H1 (cell line): ENCODE results near the gene NR5A1. TPM values are rescaled to one million over a fixed set of nuclear protein-coding genes. Genes with fewer than 3 reads are reported as not detected.

Experiments
- CTCF ChIA-PET: fragments of 300-600 bp; sonication (Branson Sonifier 250); formaldehyde crosslinking; loops from one replicate; lab custom pipeline; 2021; ENCODE audit not compliant: partially characterized antibody; lab: Charles Lee
- POLR2A ChIA-PET: fragments of 300-600 bp; sonication (Branson Sonifier 250); formaldehyde crosslinking; loops from one replicate; lab custom pipeline; 2021; ENCODE audit warnings: inconsistent platforms; ENCODE audit not compliant: partially characterized antibody; lab: Charles Lee
- DNase-seq, 2 experiments: peaks; one replicate each; pipeline versions ENCODE4 v3.0.0 to v3.0.0-alpha.2; 2010 to 2022; ENCODE audit warnings: low spot score in 2 of 2, low read depth in 1 of 2, mixed read lengths in 1 of 2
- FAIRE-seq: peaks from 2 replicates; lab custom pipeline; 2011; peaks lifted over from hg19 to GRCh38; lab: Jason Lieb, UNC
- H2AFZ ChIP-seq: 2 replicates; pipeline ENCODE4 v1.8.1; 2012; ENCODE audit warnings: low read length, inconsistent platforms
- H2AK5ac ChIP-seq: 2 replicates; pipeline ENCODE4 v1.6.1; 2013; ENCODE audit warnings: low read depth, low read length
- H2BK120ac ChIP-seq: replicated peaks from 2 replicates; pipeline ENCODE3; 2013; ENCODE audit warnings: low read depth, low read length, inconsistent platforms
- H2BK12ac ChIP-seq: 2 replicates; pipeline ENCODE4 v1.6.1; 2013; ENCODE audit warnings: low read depth, low read length
- H2BK15ac ChIP-seq: 2 replicates; pipeline ENCODE4 v1.6.1; 2013; ENCODE audit warnings: low read length
- H2BK20ac ChIP-seq: 2 replicates; pipeline ENCODE4 v1.6.1; 2013; ENCODE audit warnings: low read length
- H2BK5ac ChIP-seq: 2 replicates; pipeline ENCODE4 v1.6.1; 2013; ENCODE audit warnings: low read depth, low read length
- H3K14ac ChIP-seq: 2 replicates; pipeline ENCODE4 v1.6.1; 2013; ENCODE audit warnings: inconsistent platforms; ENCODE audit not compliant: insufficient read length
- H3K18ac ChIP-seq: 2 replicates; pipeline ENCODE4 v1.6.1; 2013; ENCODE audit warnings: low read length; ENCODE audit errors: extremely low read depth
- H3K23ac ChIP-seq: 2 replicates; pipeline ENCODE4 v1.6.1; 2013; ENCODE audit warnings: inconsistent platforms; ENCODE audit not compliant: insufficient read length
- H3K23me2 ChIP-seq: 2 replicates; pipeline ENCODE4 v1.6.1; 2013; ENCODE audit warnings: low read depth, low read length
- H3K27ac ChIP-seq: 2 replicates; pipeline ENCODE4 v1.6.1; 2011; ENCODE audit warnings: low read depth, low read length, inconsistent platforms
- H3K27me3 ChIP-seq, 4 experiments: replicated peaks in 1 of 4; 1 replicate in 1 of 4; 2 replicates in 3 of 4; pipeline versions ENCODE4 v1.6.1 to v1.8.1; 2011 to 2013; ENCODE audit warnings: low read length in 3 of 4, mild to moderate bottlenecking in 3 of 4, inconsistent platforms in 2 of 4, mixed read lengths in 2 of 4, moderate library complexity in 1 of 4; ENCODE audit not compliant: control insufficient read depth in 3 of 4, insufficient read depth in 3 of 4; ENCODE audit errors: extremely low read depth in 1 of 4
- H3K36me3 ChIP-seq, 4 experiments: 2 replicates each; pipeline versions ENCODE4 v1.6.1 to v1.8.1; 2011 to 2013; ENCODE audit warnings: mild to moderate bottlenecking in 4 of 4, low read length in 3 of 4, moderate library complexity in 2 of 4, control low read depth in 1 of 4, inconsistent platforms in 1 of 4; ENCODE audit not compliant: insufficient read depth in 4 of 4, control insufficient read depth in 2 of 4
- H3K4ac ChIP-seq: replicated peaks from 2 replicates; pipeline ENCODE3; 2013; ENCODE audit warnings: low read length, low read depth, mixed read lengths, inconsistent platforms; ENCODE audit not compliant: insufficient read length
- H3K4me1 ChIP-seq, 4 experiments: replicated peaks in 1 of 4; 1 replicate in 1 of 4; 2 replicates in 3 of 4; pipeline versions ENCODE4 v1.6.1 to v1.8.1; 2011 to 2013; ENCODE audit warnings: low read length in 3 of 4, inconsistent platforms in 2 of 4, mixed read lengths in 1 of 4; ENCODE audit not compliant: insufficient read depth in 4 of 4, control insufficient read depth in 3 of 4
- H3K4me2 ChIP-seq, 2 experiments: 2 replicates each; pipeline versions ENCODE4 v1.6.1 to v1.8.1; 2011 to 2013; ENCODE audit warnings: low read depth in 2 of 2, low read length in 2 of 2, control low read depth in 1 of 2, inconsistent platforms in 1 of 2, mild to moderate bottlenecking in 1 of 2; ENCODE audit not compliant: insufficient read depth in 1 of 2
- H3K4me3 ChIP-seq, 4 experiments: fragments of 200-600, 300-600 bp in 1 of 4; sonication (generic), shearing (Covaris generic), sonication (Bioruptor Twin) in 1 of 4; 2 replicates each; pipeline versions ENCODE4 v1.5.1 to v1.8.1; 2011 to 2016; ENCODE audit warnings: low read length in 4 of 4, low read depth in 3 of 4, control low read depth in 2 of 4, inconsistent platforms in 2 of 4, mild to moderate bottlenecking in 2 of 4, mixed read lengths in 1 of 4, moderate library complexity in 1 of 4; ENCODE audit not compliant: insufficient read depth in 2 of 4; ENCODE audit errors: extremely low read depth in 1 of 4
- H3K56ac ChIP-seq: replicated peaks from 2 replicates; pipeline ENCODE3; 2013; ENCODE audit warnings: low read depth, mild to moderate bottlenecking, mixed read lengths, low read length, inconsistent platforms; ENCODE audit not compliant: insufficient read length
- H3K79me1 ChIP-seq: 2 replicates; pipeline ENCODE4 v1.6.1; 2013; ENCODE audit warnings: low read depth, low read length, control low read depth
- H3K79me2 ChIP-seq, 2 experiments: 2 replicates each; pipeline versions ENCODE4 v1.6.1 to v1.8.1; 2012 to 2013; ENCODE audit warnings: low read length in 2 of 2, mild to moderate bottlenecking in 2 of 2, inconsistent platforms in 1 of 2; ENCODE audit not compliant: insufficient read depth in 2 of 2, control insufficient read depth in 1 of 2
- H3K9ac ChIP-seq, 4 experiments: replicated peaks in 1 of 4; 1 replicate in 1 of 4; 2 replicates in 3 of 4; pipeline versions ENCODE4 v1.6.1 to v1.8.1; 2011 to 2013; ENCODE audit warnings: low read depth in 3 of 4, low read length in 3 of 4, control low read depth in 2 of 4, mild to moderate bottlenecking in 2 of 4, moderate library complexity in 2 of 4, inconsistent platforms in 1 of 4; ENCODE audit errors: extremely low read depth in 1 of 4
- H3K9me3 ChIP-seq, 2 experiments: 2 replicates each; pipeline versions ENCODE4 v1.6.1 to v1.8.1; 2012 to 2013; ENCODE audit warnings: mild to moderate bottlenecking in 2 of 2, moderate library complexity in 2 of 2, control low read depth in 1 of 2, inconsistent platforms in 1 of 2, low read depth in 1 of 2, low read length in 1 of 2, mixed read lengths in 1 of 2; ENCODE audit not compliant: insufficient read depth in 2 of 2
- H4K20me1 ChIP-seq, 2 experiments: replicated peaks in 1 of 2; 2 replicates each; pipeline versions ENCODE3 to v1.8.1; 2011 to 2013; ENCODE audit warnings: inconsistent platforms in 2 of 2, low read length in 2 of 2, mild to moderate bottlenecking in 1 of 2; ENCODE audit not compliant: insufficient read depth in 2 of 2, control insufficient read depth in 1 of 2
- H4K5ac ChIP-seq: 2 replicates; pipeline ENCODE4 v1.6.1; 2013; ENCODE audit warnings: low read length, low read depth, mixed read lengths, inconsistent platforms; ENCODE audit not compliant: insufficient read length
- H4K8ac ChIP-seq: 2 replicates; pipeline ENCODE4 v1.8.0; 2013; ENCODE audit warnings: mild to moderate bottlenecking, moderate library complexity, low read length, inconsistent platforms; ENCODE audit not compliant: insufficient read depth; ENCODE audit errors: extremely low read depth
- H4K91ac ChIP-seq: replicated peaks from 2 replicates; pipeline ENCODE3; 2013; ENCODE audit warnings: low read length, mixed read lengths, inconsistent platforms; ENCODE audit not compliant: insufficient read length
- BCL11A ChIP-seq, 2 experiments: IDR thresholded peaks; one replicate each; pipeline ENCODE4 v1.6.1; 2011; ENCODE audit warnings: low read depth in 2 of 2, low read length in 2 of 2, mild to moderate bottlenecking in 2 of 2
- CHD1 ChIP-seq: IDR thresholded peaks from 2 replicates; pipeline ENCODE4 v1.6.1; 2012; ENCODE audit warnings: low read depth, low read length, improper control_type of control experiment
- HDAC2 ChIP-seq, 2 experiments: fragments of 300-600 bp in 1 of 2; sonication (generic) in 1 of 2; IDR thresholded peaks; 2 replicates each; pipeline ENCODE4 v1.6.1; 2011 to 2012; ENCODE audit warnings: low read depth in 2 of 2, low read length in 2 of 2, mild to moderate bottlenecking in 2 of 2, moderate library complexity in 2 of 2, borderline replicate concordance in 1 of 2, inconsistent platforms in 1 of 2
- KDM4A ChIP-seq: IDR thresholded peaks from one replicate; pipeline ENCODE4 v1.7.1; 2012; ENCODE audit warnings: low read depth, mild to moderate bottlenecking, moderate library complexity, low read length, inconsistent platforms; ENCODE audit not compliant: severe bottlenecking
- PHF8 ChIP-seq: fragments of 200-600 bp; sonication (generic); conservative IDR thresholded peaks from 2 replicates; pipeline ENCODE4 v1.7.1; 2012; ENCODE audit warnings: low read depth, mild to moderate bottlenecking, inconsistent platforms, low read length, moderate library complexity
- POLR2A ChIP-seq, 2 experiments: IDR thresholded peaks; 1 replicate in 1 of 2; 2 replicates in 1 of 2; pipeline ENCODE4 v1.6.1; 2011; ENCODE audit warnings: low read depth in 2 of 2, low read length in 2 of 2, mild to moderate bottlenecking in 2 of 2; ENCODE audit errors: control extremely low read depth in 1 of 2
- POU5F1 ChIP-seq: IDR thresholded peaks from 2 replicates; pipeline ENCODE4 v1.6.1; 2011; ENCODE audit warnings: low read depth, mild to moderate bottlenecking, low read length, moderate library complexity
- RAD21 ChIP-seq, 2 experiments: IDR thresholded peaks in 1 of 2; conservative IDR thresholded peaks in 1 of 2; 2 replicates each; pipeline ENCODE4 v1.6.1; 2011; ENCODE audit warnings: low read depth in 2 of 2, low read length in 2 of 2, improper control_type of control experiment in 1 of 2, inconsistent platforms in 1 of 2, mild to moderate bottlenecking in 1 of 2, moderate library complexity in 1 of 2
- SIN3A ChIP-seq, 2 experiments: IDR thresholded peaks in 1 of 2; conservative IDR thresholded peaks in 1 of 2; 2 replicates each; pipeline ENCODE4 v1.6.1; 2011 to 2012; ENCODE audit warnings: low read length in 2 of 2, improper control_type of control experiment in 1 of 2, low read depth in 1 of 2, mild to moderate bottlenecking in 1 of 2
- SIX5 ChIP-seq: IDR thresholded peaks from 2 replicates; pipeline ENCODE4 v1.6.1; 2011; ENCODE audit warnings: mild to moderate bottlenecking, low read depth, low read length
- SUZ12 ChIP-seq: fragments of 200-600 bp; sonication (generic); IDR thresholded peaks from 2 replicates; pipeline ENCODE4 v1.6.1; 2012; ENCODE audit warnings: mild to moderate bottlenecking, inconsistent platforms, low read length, moderate library complexity, mixed read lengths
- TAF1 ChIP-seq: IDR thresholded peaks from 2 replicates; pipeline ENCODE4 v1.6.1; 2011; ENCODE audit warnings: mild to moderate bottlenecking, low read depth, low read length
- WGBS, 2 experiments: shearing (Covaris generic) in 1 of 2; methylation state at CpG; one replicate each; pipeline versions ENCODE4 v1.1.6 to v1.1.7; 2013 to 2015; ENCODE audit warnings: low lambda C conversion rate in 2 of 2, mixed read lengths in 2 of 2, inconsistent platforms in 1 of 2, low coverage in 1 of 2, missing lambda C conversion rate in 1 of 2; ENCODE audit not compliant: insufficient replicate concordance in 2 of 2, insufficient coverage in 1 of 2, insufficient read length in 1 of 2; ENCODE audit errors: extremely low coverage in 1 of 2, missing lambda C conversion rate in 1 of 2; 5-methylcytosine and 5-hydroxymethylcytosine counted together
- polyA plus RNA-seq, 7 experiments: library from polyadenylated mRNA; depleted of rRNA in 3 of 7; stranded (reverse) in 5 of 7; unstranded in 2 of 7; fragments of >200 nt in 5 of 7; fragments of 200-250 nt in 2 of 7; gene quantifications; 1 replicate in 5 of 7; 2 replicates in 1 of 7; 4 replicates in 1 of 7; pipeline versions ENCODE4 v1.2.1 to v1.2.3, GENCODE V29; 2011 to 2013; ENCODE audit warnings: missing spikeins in 2 of 7, mixed read lengths in 2 of 7
- total RNA-seq: library from RNA; stranded (reverse); fragmentation: NEBNext Ultra II Directional; extraction: Animal tissue kit (Norgen Biotek cat#: 25700); gene quantifications from 2 replicates; pipeline ENCODE4 v1.2.1, GENCODE V29; 2021
- TF ChIP-seq, protein P1 (sequence below): IDR thresholded peaks from 2 replicates; pipeline ENCODE4 v1.6.1; 2012; ENCODE audit warnings: inconsistent platforms

The NR5A1 gene
- total and polyA plus RNA-seq, 2 of the 8 experiments (the other 6 are each of a cell fraction or from before 2014, with no cell fraction given): 0.29 to 0.58 TPM

DNA sequence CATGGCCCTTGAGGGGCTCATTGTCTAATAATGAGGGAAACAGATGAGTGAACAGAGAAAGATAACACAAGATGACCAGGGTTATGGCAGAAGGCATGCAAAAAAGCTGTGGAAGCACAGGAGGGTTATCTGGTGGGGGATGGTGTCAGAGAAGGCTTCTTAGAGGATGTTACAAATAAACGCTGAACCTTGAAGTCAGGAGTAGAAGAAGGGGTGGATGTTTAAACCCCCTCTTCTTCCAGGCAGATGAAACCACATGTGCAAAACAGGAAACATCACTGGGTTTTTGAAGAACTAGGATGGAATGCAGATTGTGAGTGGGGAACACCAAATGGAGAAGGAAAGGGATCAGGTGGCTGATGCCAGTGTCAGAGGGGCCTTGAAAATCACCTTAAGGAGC lies 41.8 kb upstream of the NR5A1 start:
- no peak overlapping the region for H4K8ac ChIP-seq
- H3K9ac ChIP-seq: no peak overlapping the region
- H2BK5ac ChIP-seq: no peak overlapping the region
- H3K9me3 ChIP-seq: no peaks in the 10 kb centered on the region
- DNase-seq (no peak), FAIRE-seq (no peak)
- H3K4ac ChIP-seq: no peak overlapping the region
- no peak overlapping the region for H3K4me3 ChIP-seq
- H3K56ac ChIP-seq: no peak overlapping the region
- no peak overlapping the region for H2BK12ac ChIP-seq
- H3K23me2 ChIP-seq: no peaks in the 10 kb centered on the region
- ChIA-PET POLR2A (no interaction called here), CTCF (interaction anchor here (1.0 to 10.3 kb wide), 5 partner anchors 13 to 162 kb away, joined by 3 to 128 read pairs (median 26); no protein-coding TSS in a partner anchor)
- no peak overlapping the region for H2BK120ac ChIP-seq
- H3K79me2 ChIP-seq: peaks cover 0 to 11% of the 10 kb centered on the region in 2 experiments; a peak in 1 of 4 replicates
- H2BK15ac ChIP-seq: no peak overlapping the region
- H3K79me1 ChIP-seq: no peaks in the 10 kb centered on the region
- H4K20me1 ChIP-seq: peaks cover 2% of the 10 kb centered on the region in 2 experiments
- peaks cover 0 to 6% (median under 1%) of the 10 kb centered on the region in 4 experiments; a peak in 1 of 8 replicates for H3K36me3 ChIP-seq
- H3K27me3 ChIP-seq: no peaks in the 10 kb centered on the region
- peaks cover 3 to 8% (median 5%) of the 10 kb centered on the region in 4 experiments; a peak in 5 of 7 replicates for H3K4me1 ChIP-seq
- WGBS, 2 experiments: 100% methylated on average over 1 of the region's 1 CpG; no CpG with 5 or more reads in 1 of the 2 experiments
- H4K91ac ChIP-seq: no peak overlapping the region
- H3K23ac ChIP-seq: no peak overlapping the region
- no peak overlapping the region for H4K5ac ChIP-seq
- no peak overlapping the region for H2BK20ac ChIP-seq
- H3K4me2 ChIP-seq: no peak overlapping the region
- no peak overlapping the region for H2AFZ ChIP-seq
- no peak overlapping the region for H3K14ac ChIP-seq
- no peak overlapping the region for H2AK5ac ChIP-seq
- H3K27ac ChIP-seq: no peak overlapping the region
- H3K18ac ChIP-seq: no peak overlapping the region
- TF ChIP-seq TAF1 (no peak), POU5F1 (no peak), KDM4A (no peak), SUZ12 (no peak), BCL11A (IDR thresholded peaks at IDR 0.05; ENCODE audit: low read depth in 2 of 2, low read length in 2 of 2) (no peak), SIN3A (conservative IDR thresholded peaks at IDR 0.05 in 1 of 2, IDR thresholded peaks at IDR 0.05 in 1 of 2; ENCODE audit: low read depth in 1 of 2, low read length in 2 of 2) (no peak), PHF8 (no peak), POLR2A (IDR thresholded peaks at IDR 0.05; ENCODE audit: control extremely low read depth in 1 of 2, low read depth in 2 of 2, low read length in 2 of 2) (no peak), HDAC2 (IDR thresholded peaks at IDR 0.05; ENCODE audit: borderline replicate concordance in 1 of 2, low read depth in 2 of 2, low read length in 2 of 2) (no peak), CHD1 (no peak), RAD21 (IDR thresholded peaks at IDR 0.05 in 1 of 2, conservative IDR thresholded peaks at IDR 0.05 in 1 of 2; ENCODE audit: low read depth in 2 of 2, low read length in 2 of 2) (no peak), SIX5 (no peak)
- TF ChIP-seq, protein P1, sequence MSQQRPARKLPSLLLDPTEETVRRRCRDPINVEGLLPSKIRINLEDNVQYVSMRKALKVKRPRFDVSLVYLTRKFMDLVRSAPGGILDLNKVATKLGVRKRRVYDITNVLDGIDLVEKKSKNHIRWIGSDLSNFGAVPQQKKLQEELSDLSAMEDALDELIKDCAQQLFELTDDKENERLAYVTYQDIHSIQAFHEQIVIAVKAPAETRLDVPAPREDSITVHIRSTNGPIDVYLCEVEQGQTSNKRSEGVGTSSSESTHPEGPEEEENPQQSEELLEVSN: no peak
